ENCODE measurements around the gene MFNG. TPM values are rescaled to one million over a fixed set of nuclear protein-coding genes. Genes with fewer than 3 reads are reported as not detected.

MFNG gene
- total RNA-seq, 2 experiments from 2014 or later = 218 to 219 TPM

Other genes starting within 250 kb of the MFNG start
- gene RAC2, start 242.1 kb downstream of the MFNG start, total RNA-seq = 1,000 to 10,000 TPM; 1,015 to 1,117 TPM
- gene CYTH4, start 203.9 kb downstream of the MFNG start, total RNA-seq = 100 to 1,000 TPM; 106 to 110 TPM
- under 1 TPM; 0.10 to 0.23 TPM for gene ELFN2, start 58.9 kb downstream of the MFNG start, total RNA-seq
- not detected for gene CARD10, start 33.0 kb upstream of the MFNG start, total RNA-seq
- under 1 TPM in 1 of 2 experiments, not detected in 1; 0.30 TPM for gene CDC42EP1, start 74.1 kb upstream of the MFNG start, total RNA-seq
- gene LGALS2, start 93.7 kb upstream of the MFNG start, total RNA-seq = not detected
- gene GGA1, start 122.5 kb upstream of the MFNG start, total RNA-seq = 10 to 100 TPM; 58.5 to 62.8 TPM
- gene SH3BP1, start 153.3 kb upstream of the MFNG start, total RNA-seq = 100 to 1,000 TPM; 184 to 187 TPM
- gene PDXP, start 172.3 kb upstream of the MFNG start, total RNA-seq = 10 to 100 TPM; 21.5 to 21.8 TPM
- gene LGALS1, start 189.3 kb upstream of the MFNG start, total RNA-seq = 1,000 to 10,000 TPM; 1,140 to 1,273 TPM
- 10 to 100 TPM; 57.3 to 57.7 TPM for gene NOL12, start 200.0 kb upstream of the MFNG start, total RNA-seq
- gene TRIOBP, start 210.7 kb upstream of the MFNG start, total RNA-seq = 10 to 100 TPM; 44.1 to 53.5 TPM

Measured in activated CD4-positive, alpha-beta T cell treated with anti-CD3 and anti-CD28 coated beads, Interleukin-2, amount 10 ng/mL, durations not matched to agents 7 days and 5 days (primary cell).